ENCODE results near the gene FEM1A.

FEM1A gene

DNA sequence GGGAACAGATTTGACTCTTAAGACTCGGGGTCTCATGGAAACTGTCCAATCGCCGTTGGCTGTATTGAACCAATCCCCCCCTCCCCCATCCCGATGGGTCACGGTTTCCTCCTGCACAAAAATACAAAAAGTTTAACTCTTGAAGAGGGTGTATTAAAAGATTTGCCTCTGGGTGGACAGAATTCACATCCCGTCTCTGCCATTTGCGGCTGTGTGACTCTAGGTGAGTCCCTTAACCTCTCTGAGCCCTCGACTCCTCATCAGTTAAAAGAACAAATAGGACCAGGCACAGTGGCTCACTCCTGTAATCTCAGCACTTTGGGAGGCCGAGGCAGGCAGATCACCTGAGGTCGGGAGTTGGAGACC, 31.3 kb upstream of the FEM1A start:
- peak overlapping the region; percentile 37 for H3K4me3 ChIP-seq (ENCODE audit: low read depth, low read length)
- TF ChIP-seq, protein P1, sequence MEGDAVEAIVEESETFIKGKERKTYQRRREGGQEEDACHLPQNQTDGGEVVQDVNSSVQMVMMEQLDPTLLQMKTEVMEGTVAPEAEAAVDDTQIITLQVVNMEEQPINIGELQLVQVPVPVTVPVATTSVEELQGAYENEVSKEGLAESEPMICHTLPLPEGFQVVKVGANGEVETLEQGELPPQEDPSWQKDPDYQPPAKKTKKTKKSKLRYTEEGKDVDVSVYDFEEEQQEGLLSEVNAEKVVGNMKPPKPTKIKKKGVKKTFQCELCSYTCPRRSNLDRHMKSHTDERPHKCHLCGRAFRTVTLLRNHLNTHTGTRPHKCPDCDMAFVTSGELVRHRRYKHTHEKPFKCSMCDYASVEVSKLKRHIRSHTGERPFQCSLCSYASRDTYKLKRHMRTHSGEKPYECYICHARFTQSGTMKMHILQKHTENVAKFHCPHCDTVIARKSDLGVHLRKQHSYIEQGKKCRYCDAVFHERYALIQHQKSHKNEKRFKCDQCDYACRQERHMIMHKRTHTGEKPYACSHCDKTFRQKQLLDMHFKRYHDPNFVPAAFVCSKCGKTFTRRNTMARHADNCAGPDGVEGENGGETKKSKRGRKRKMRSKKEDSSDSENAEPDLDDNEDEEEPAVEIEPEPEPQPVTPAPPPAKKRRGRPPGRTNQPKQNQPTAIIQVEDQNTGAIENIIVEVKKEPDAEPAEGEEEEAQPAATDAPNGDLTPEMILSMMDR (IDR thresholded peaks at IDR 0.05; ENCODE audit: low read depth, low read length): no peak

- TF ChIP-seq, protein P1 (IDR thresholded peaks at IDR 0.05; ENCODE audit: low read depth, low read length): no peak
- no peak overlapping the region for H3K4me3 ChIP-seq (ENCODE audit: low read depth, low read length)
Observed at GRCh38 chr19:4763021-4763420, 28.5 kb upstream of the FEM1A start.

GRCh38 chr19:4764393-4764660, 27.2 kb upstream of the FEM1A start:
- no peak overlapping the region for H3K4me3 ChIP-seq (ENCODE audit: low read depth, low read length)
- TF ChIP-seq, protein P1 (IDR thresholded peaks at IDR 0.05; ENCODE audit: low read depth, low read length): no peak

- TF ChIP-seq, protein P1 (IDR thresholded peaks at IDR 0.05; ENCODE audit: low read depth, low read length): no peak
- H3K4me3 ChIP-seq (ENCODE audit: low read depth, low read length): no peak overlapping the region
Observed at GRCh38 chr19:4768934-4769777, 22.4 kb upstream of the FEM1A start.

DNA sequence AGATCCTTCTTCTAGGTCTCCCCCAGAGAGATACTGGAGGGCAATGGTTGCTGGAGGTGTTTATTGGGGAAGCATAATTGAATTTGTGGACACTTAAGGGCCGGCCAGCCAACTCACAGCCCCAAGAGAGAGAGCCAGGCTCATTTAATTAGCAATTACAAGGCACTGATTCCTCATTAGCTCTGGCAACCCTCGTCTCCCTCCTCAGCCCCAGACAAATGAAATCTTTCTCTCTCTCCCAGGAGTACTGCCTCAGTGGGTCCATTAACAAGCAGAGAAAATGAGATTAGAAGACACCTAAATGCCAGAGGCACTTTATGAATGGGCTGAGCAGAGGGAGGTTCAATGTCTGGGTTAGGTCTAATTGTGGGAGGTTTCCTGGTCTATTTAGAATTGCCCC, 19.0 kb upstream of the FEM1A start:
- TF ChIP-seq, protein P1 (IDR thresholded peaks at IDR 0.05; ENCODE audit: low read depth, low read length): no peak
- no peak overlapping the region for H3K4me3 ChIP-seq (ENCODE audit: low read depth, low read length)

DNA sequence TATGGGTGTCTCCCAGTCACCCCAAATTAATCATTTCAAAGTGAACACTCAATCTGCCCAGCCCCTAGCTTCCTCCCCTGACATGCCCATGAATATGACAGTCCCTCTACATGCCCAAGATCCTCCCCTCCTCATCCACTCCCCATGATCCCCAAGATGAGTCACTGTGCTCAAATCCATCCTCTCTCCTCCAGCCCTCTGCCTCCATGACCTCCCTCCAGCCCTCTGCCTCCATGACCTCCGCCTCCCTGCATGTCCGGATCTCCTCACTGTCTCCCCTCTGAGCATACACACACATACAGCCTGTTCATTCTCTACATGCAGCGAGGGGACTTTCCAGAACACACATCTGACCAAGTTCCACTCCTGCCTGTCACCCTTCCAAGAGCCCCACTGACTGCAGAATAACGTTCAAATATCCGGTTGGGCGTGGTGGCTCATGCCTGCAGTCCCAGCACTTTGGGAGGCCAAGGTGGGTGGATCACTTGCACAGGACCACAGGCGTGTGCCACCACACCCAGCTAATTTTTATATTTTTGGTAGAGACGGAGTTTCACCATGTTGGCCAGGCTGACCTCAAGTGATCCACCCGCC, 18.4 kb upstream of the FEM1A start:
- TF ChIP-seq, protein P1 (IDR thresholded peaks at IDR 0.05; ENCODE audit: low read depth, low read length): no peak
- H3K4me3 ChIP-seq (ENCODE audit: low read depth, low read length): no peak overlapping the region

DNA sequence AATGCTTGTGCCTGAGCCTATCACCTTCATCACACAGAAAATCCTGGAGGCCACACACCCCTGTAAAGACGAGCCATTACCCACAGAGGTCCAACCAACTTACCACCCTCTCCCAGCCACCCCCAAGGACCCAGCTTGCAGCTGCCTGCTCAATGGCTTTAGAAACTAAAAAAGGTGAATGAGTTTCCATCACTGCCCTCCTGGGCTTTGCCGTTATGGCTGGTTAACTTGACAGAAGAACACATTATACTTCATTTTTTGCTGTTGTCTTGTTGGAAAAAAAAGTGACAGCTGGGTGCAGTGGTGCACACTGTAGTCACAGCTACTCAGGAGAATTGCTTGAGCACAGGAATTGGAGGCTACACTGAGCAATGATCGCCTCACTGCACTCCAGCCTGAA, 17.4 kb upstream of the FEM1A start:
- no peak overlapping the region for H3K4me3 ChIP-seq (ENCODE audit: low read depth, low read length)
- TF ChIP-seq, protein P1 (IDR thresholded peaks at IDR 0.05; ENCODE audit: low read depth, low read length): no peak
